GM12878 (cell line): ENCODE measurements around the gene CNRIP1.

Experiments
- ASH2L ChIP-seq: fragments of 300-600, 200-600 bp; sonication (generic); IDR thresholded peaks from 2 replicates; pipeline ENCODE4 v1.6.1; 2017; ENCODE audit warnings: low read depth, mild to moderate bottlenecking, borderline replicate concordance
- CEBPB ChIP-seq, 2 experiments: fragments of 150-350 bp in 1 of 2; IDR thresholded peaks; 2 replicates each; pipeline ENCODE4 v1.6.1; 2012 to 2014; ENCODE audit warnings: low read depth in 2 of 2, low read length in 2 of 2, borderline replicate concordance in 1 of 2, inconsistent platforms in 1 of 2
- CHD2 ChIP-seq: IDR thresholded peaks from 2 replicates; pipeline ENCODE4 v1.6.1; 2011; ENCODE audit warnings: low read depth, low read length, improper control_type of control experiment, borderline replicate concordance
- EZH2 ChIP-seq: IDR thresholded peaks from 2 replicates; pipeline ENCODE4 v1.6.1; 2012; ENCODE audit warnings: low read depth, mild to moderate bottlenecking, control low read depth, inconsistent platforms, low read length, borderline replicate concordance; ENCODE audit not compliant: control insufficient read depth
- NFYB ChIP-seq: IDR thresholded peaks from 2 replicates; pipeline ENCODE4 v1.6.1; 2011; ENCODE audit warnings: low read depth, mild to moderate bottlenecking, low read length, improper control_type of control experiment, moderate library complexity; ENCODE audit not compliant: insufficient read depth
- RAD21 ChIP-seq: IDR thresholded peaks from 2 replicates; pipeline ENCODE4 v1.6.1; 2011; ENCODE audit warnings: mild to moderate bottlenecking, low read depth, low read length, moderate library complexity; ENCODE audit not compliant: insufficient read depth
- TF ChIP-seq, protein P1 (sequence below): IDR thresholded peaks from 2 replicates; pipeline ENCODE4 v1.6.1; 2012; ENCODE audit warnings: low read depth, low read length, improper control_type of control experiment
- TF ChIP-seq, protein P2 (sequence below), 3 experiments: IDR thresholded peaks in 2 of 3; conservative IDR thresholded peaks in 1 of 3; 2 replicates each; pipeline ENCODE4 v1.5.1; 2011; ENCODE audit warnings: low read depth in 3 of 3, low read length in 3 of 3, mild to moderate bottlenecking in 3 of 3, control low read depth in 2 of 3, moderate library complexity in 2 of 3, inconsistent platforms in 1 of 3, mixed read lengths in 1 of 3; ENCODE audit not compliant: control insufficient read depth in 2 of 3, insufficient read depth in 1 of 3; ENCODE audit errors: extremely low read depth in 1 of 3
- TF ChIP-seq, protein P3 (sequence below): fragments of 450-650 bp; IDR thresholded peaks from 2 replicates; pipeline ENCODE4 v1.6.1; 2017; ENCODE audit warnings: borderline replicate concordance
- TF ChIP-seq, protein P4 (sequence below): fragments of 450-650 bp; IDR thresholded peaks from 2 replicates; pipeline ENCODE4 v1.6.1; 2018; ENCODE audit warnings: mild to moderate bottlenecking, low read depth, moderate library complexity; ENCODE audit not compliant: partially characterized antibody

DNA sequence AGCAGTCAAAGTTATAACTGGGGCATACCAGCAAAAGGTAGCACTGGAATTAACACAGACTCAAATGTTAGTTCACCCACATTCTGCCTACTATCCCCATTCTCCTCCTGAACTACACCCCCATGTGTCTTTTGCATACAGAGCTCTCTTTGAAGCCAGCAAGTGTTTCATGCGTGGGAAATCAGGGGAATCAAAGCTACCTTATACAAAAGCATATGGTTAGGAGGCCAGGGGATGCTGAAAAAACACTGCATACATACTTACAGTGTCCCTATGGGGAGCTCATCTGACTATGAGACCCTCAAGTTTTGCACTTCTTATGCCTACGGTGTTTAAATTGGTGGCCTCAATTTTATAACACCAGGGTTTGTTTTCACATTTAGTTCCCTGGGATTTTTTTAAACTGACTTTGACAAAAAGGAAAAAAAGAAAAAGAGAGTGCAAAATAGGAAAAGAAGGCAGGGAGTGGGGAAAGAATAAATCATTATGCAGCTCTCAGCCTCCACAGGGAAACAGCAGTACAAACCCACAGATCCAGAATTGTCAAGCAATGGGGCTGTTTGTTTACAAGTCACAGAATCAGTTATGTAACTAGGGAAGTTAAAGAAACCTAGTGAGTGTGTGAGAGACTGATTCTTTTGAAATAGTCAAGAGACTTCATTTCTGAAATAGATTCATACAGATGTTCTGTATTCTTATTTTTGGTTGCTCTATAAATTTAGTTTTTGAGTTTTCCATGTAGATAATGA is 47.3 kb downstream of the CNRIP1 start:
- no peak for TF ChIP-seq ASH2L
- no peak for TF ChIP-seq NFYB
- TF ChIP-seq, protein P1, sequence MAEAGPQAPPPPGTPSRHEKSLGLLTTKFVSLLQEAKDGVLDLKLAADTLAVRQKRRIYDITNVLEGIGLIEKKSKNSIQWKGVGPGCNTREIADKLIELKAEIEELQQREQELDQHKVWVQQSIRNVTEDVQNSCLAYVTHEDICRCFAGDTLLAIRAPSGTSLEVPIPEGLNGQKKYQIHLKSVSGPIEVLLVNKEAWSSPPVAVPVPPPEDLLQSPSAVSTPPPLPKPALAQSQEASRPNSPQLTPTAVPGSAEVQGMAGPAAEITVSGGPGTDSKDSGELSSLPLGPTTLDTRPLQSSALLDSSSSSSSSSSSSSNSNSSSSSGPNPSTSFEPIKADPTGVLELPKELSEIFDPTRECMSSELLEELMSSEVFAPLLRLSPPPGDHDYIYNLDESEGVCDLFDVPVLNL = no peak
- TF ChIP-seq CHD2 = no peak
- TF ChIP-seq, protein P2, sequence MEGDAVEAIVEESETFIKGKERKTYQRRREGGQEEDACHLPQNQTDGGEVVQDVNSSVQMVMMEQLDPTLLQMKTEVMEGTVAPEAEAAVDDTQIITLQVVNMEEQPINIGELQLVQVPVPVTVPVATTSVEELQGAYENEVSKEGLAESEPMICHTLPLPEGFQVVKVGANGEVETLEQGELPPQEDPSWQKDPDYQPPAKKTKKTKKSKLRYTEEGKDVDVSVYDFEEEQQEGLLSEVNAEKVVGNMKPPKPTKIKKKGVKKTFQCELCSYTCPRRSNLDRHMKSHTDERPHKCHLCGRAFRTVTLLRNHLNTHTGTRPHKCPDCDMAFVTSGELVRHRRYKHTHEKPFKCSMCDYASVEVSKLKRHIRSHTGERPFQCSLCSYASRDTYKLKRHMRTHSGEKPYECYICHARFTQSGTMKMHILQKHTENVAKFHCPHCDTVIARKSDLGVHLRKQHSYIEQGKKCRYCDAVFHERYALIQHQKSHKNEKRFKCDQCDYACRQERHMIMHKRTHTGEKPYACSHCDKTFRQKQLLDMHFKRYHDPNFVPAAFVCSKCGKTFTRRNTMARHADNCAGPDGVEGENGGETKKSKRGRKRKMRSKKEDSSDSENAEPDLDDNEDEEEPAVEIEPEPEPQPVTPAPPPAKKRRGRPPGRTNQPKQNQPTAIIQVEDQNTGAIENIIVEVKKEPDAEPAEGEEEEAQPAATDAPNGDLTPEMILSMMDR (IDR thresholded peaks at IDR 0.05 in 2 of 3, conservative IDR thresholded peaks at IDR 0.05 in 1 of 3; ENCODE audit: control insufficient read depth in 2 of 3, extremely low read depth in 1 of 3, insufficient read depth in 1 of 3, low read depth in 3 of 3, low read length in 3 of 3) = no peak
- TF ChIP-seq, protein P3, sequence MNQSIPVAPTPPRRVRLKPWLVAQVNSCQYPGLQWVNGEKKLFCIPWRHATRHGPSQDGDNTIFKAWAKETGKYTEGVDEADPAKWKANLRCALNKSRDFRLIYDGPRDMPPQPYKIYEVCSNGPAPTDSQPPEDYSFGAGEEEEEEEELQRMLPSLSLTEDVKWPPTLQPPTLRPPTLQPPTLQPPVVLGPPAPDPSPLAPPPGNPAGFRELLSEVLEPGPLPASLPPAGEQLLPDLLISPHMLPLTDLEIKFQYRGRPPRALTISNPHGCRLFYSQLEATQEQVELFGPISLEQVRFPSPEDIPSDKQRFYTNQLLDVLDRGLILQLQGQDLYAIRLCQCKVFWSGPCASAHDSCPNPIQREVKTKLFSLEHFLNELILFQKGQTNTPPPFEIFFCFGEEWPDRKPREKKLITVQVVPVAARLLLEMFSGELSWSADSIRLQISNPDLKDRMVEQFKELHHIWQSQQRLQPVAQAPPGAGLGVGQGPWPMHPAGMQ = no peak
- TF ChIP-seq EZH2 = no peak
- TF ChIP-seq CEBPB (IDR thresholded peaks at IDR 0.05; ENCODE audit: borderline replicate concordance in 1 of 2, low read depth in 2 of 2, low read length in 2 of 2) = no peak
- TF ChIP-seq, protein P4, sequence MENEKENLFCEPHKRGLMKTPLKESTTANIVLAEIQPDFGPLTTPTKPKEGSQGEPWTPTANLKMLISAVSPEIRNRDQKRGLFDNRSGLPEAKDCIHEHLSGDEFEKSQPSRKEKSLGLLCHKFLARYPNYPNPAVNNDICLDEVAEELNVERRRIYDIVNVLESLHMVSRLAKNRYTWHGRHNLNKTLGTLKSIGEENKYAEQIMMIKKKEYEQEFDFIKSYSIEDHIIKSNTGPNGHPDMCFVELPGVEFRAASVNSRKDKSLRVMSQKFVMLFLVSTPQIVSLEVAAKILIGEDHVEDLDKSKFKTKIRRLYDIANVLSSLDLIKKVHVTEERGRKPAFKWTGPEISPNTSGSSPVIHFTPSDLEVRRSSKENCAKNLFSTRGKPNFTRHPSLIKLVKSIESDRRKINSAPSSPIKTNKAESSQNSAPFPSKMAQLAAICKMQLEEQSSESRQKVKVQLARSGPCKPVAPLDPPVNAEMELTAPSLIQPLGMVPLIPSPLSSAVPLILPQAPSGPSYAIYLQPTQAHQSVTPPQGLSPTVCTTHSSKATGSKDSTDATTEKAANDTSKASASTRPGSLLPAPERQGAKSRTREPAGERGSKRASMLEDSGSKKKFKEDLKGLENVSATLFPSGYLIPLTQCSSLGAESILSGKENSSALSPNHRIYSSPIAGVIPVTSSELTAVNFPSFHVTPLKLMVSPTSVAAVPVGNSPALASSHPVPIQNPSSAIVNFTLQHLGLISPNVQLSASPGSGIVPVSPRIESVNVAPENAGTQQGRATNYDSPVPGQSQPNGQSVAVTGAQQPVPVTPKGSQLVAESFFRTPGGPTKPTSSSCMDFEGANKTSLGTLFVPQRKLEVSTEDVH = no peak
- no peak for TF ChIP-seq RAD21
